Breast epithelium (tissue), 4 donors: ENCODE measurements around the gene METAP2. TPM values are rescaled to one million over a fixed set of nuclear protein-coding genes. Genes with fewer than 3 reads are reported as not detected.
"Not testable (repeated sequence)": the region's sequence is repeated elsewhere in the genome, so short reads cannot be mapped to it uniquely, and the experiment has no call there.

Experiments
- DNase-seq, 2 donors: peaks; one replicate each; pipeline ENCODE4 v3.0.0-alpha.2; 2019; ENCODE audit warnings: low spot score in 2 of 2
- H3K27ac ChIP-seq, 2 donors: fragments of 200-600 bp; sonication (generic) in 1 of 2; one replicate each; pipeline ENCODE4 v1.5.1; 2016 to 2019; ENCODE audit warnings: mild to moderate bottlenecking in 1 of 2
- H3K27me3 ChIP-seq, 2 donors: fragments of 200-600 bp; sonication (generic) in 1 of 2; one replicate each; pipeline versions ENCODE4 v1.5.1 to v1.6.0; 2017 to 2019; ENCODE audit warnings: control low read depth in 1 of 2, mild to moderate bottlenecking in 1 of 2
- H3K36me3 ChIP-seq: fragments of 200-600 bp; one replicate; pipeline ENCODE4 v1.5.1; 2019
- H3K4me1 ChIP-seq, 2 donors: fragments of 200-600 bp; sonication (generic); one replicate each; pipeline ENCODE4 v1.5.1; 2016 to 2019; ENCODE audit warnings: control low read depth in 1 of 2
- H3K4me3 ChIP-seq, 3 donors: fragments of 200-600 bp; sonication (generic); 1 replicate in 2 of 3; 2 replicates in 1 of 3; pipeline ENCODE4 v1.5.1; 2016 to 2019; ENCODE audit warnings: mild to moderate bottlenecking in 3 of 3, moderate library complexity in 2 of 3
- H3K9me3 ChIP-seq, 2 donors: fragments of 200-600 bp; sonication (generic) in 1 of 2; one replicate each; pipeline ENCODE4 v1.5.1; 2016 to 2019; ENCODE audit warnings: control low read depth in 1 of 2
- CTCF ChIP-seq, 3 donors: fragments of 450-650 bp; IDR thresholded peaks; one replicate each; pipeline ENCODE4 v1.5.1; 2016 to 2017; ENCODE audit warnings: antibody characterized with exemption in 3 of 3, mild to moderate bottlenecking in 3 of 3, moderate library complexity in 3 of 3
- POLR2A ChIP-seq: fragments of 450-650 bp; IDR thresholded peaks from one replicate; pipeline ENCODE4 v1.6.1; 2016; ENCODE audit warnings: antibody characterized with exemption, mild to moderate bottlenecking, moderate library complexity
- POLR2AphosphoS5 ChIP-seq, 3 donors: sonication (generic); formaldehyde crosslinking; IDR thresholded peaks; one replicate each; pipeline ENCODE4 v1.6.1; 2017; ENCODE audit warnings: antibody characterized with exemption in 3 of 3
- intact Hi-C: fragments of 100-400 bp; cut with DNase I; formaldehyde crosslinking; loops from one replicate; pipeline ENCODE4 v1.15.1; 2023; ENCODE audit warnings: low total_unique reads
- total RNA-seq, 3 donors: library from RNA; depleted of rRNA; stranded (reverse); fragments of >200 nt; gene quantifications; one replicate each; pipeline ENCODE4 v1.1.0, GENCODE V29; 2016

METAP2 gene
- total RNA-seq, 3 donors from 2014 or later: 58.7 to 67.8 (median 59.6) TPM

- no peaks in the 10 kb centered on the region for H3K36me3 ChIP-seq
- H3K27me3 ChIP-seq: no peaks in the 10 kb centered on the region
- no peak for TF ChIP-seq POLR2AphosphoS5 (IDR thresholded peaks at IDR 0.05)
- TF ChIP-seq POLR2A: no peak
- no peak for TF ChIP-seq CTCF (IDR thresholded peaks at IDR 0.05)
- H3K4me1 ChIP-seq: peaks cover 5 to 6% of the 10 kb centered on the region in 2 donors
- intact Hi-C loops: no loop called here
- H3K27ac ChIP-seq: no peak overlapping the region
- no peaks in the 10 kb centered on the region for H3K9me3 ChIP-seq
- no peak overlapping the region for H3K4me3 ChIP-seq
- no peak for DNase-seq
Measured at GRCh38 chr12:95480230-95480629, 6.3 kb downstream of the METAP2 start.

- DNase-seq: no peak
- no peaks in the 10 kb centered on the region for H3K27me3 ChIP-seq
- no peaks in the 10 kb centered on the region for H3K4me1 ChIP-seq
- H3K36me3 ChIP-seq: no peaks in the 10 kb centered on the region
- intact Hi-C loops: no loop called here
- H3K9me3 ChIP-seq: no peaks in the 10 kb centered on the region
- TF ChIP-seq POLR2A (no peak), POLR2AphosphoS5 (IDR thresholded peaks at IDR 0.05) (no peak), CTCF (IDR thresholded peaks at IDR 0.05) (no peak)
- no peak overlapping the region for H3K27ac ChIP-seq
- H3K4me3 ChIP-seq: no peak overlapping the region
Measured at GRCh38 chr12:95481072-95481471, 7.1 kb downstream of the METAP2 start.

GRCh38 chr12:95481888-95482287, 7.9 kb downstream of the METAP2 start:
- no peaks in the 10 kb centered on the region for H3K4me1 ChIP-seq
- TF ChIP-seq POLR2A (no peak), POLR2AphosphoS5 (IDR thresholded peaks at IDR 0.05) (no peak), CTCF (IDR thresholded peaks at IDR 0.05) (no peak)
- H3K9me3 ChIP-seq: no peaks in the 10 kb centered on the region
- DNase-seq: no peak
- no peak overlapping the region for H3K4me3 ChIP-seq
- H3K27me3 ChIP-seq: no peaks in the 10 kb centered on the region
- intact Hi-C loops: no loop called here
- peaks cover under 1% of the 10 kb centered on the region for H3K36me3 ChIP-seq
- no peak overlapping the region for H3K27ac ChIP-seq

- DNase-seq, H3K4me1 ChIP-seq, intact Hi-C loops, H3K36me3 ChIP-seq, H3K27ac ChIP-seq, H3K9me3 ChIP-seq, H3K4me3 ChIP-seq, H3K27me3 ChIP-seq: not testable (repeated sequence)
Measured at GRCh38 chr12:95482564-95482963, 8.6 kb downstream of the METAP2 start.

GRCh38 chr12:95484524-95484923, 10.6 kb downstream of the METAP2 start:
- Histone ChIP-seq H3K9me3 (no peaks in the 10 kb centered on the region), H3K27me3 (no peaks in the 10 kb centered on the region), H3K36me3 (peaks cover 3% of the 10 kb centered on the region), H3K4me1 (no peaks in the 10 kb centered on the region), H3K4me3 (no peak overlapping the region), H3K27ac (peak overlapping the region in 1 of 2 donors; percentile 27)
- intact Hi-C loops: no loop called here
- TF ChIP-seq CTCF (IDR thresholded peaks at IDR 0.05) (no peak), POLR2A (no peak), POLR2AphosphoS5 (IDR thresholded peaks at IDR 0.05) (no peak)
- DNase-seq: no peak

GRCh38 chr12:95487024-95487423, 13.1 kb downstream of the METAP2 start:
- Histone ChIP-seq H3K27me3 (no peaks in the 10 kb centered on the region), H3K4me3 (no peak overlapping the region), H3K27ac (no peak overlapping the region), H3K9me3 (no peaks in the 10 kb centered on the region), H3K36me3 (peaks cover 3% of the 10 kb centered on the region), H3K4me1 (no peaks in the 10 kb centered on the region)
- no peak for DNase-seq
- intact Hi-C loops: no loop called here
- no peak for TF ChIP-seq CTCF (IDR thresholded peaks at IDR 0.05)
- TF ChIP-seq POLR2AphosphoS5 (IDR thresholded peaks at IDR 0.05): no peak
- no peak for TF ChIP-seq POLR2A
